IPS-NIHi7 (cell line): Measurements from ENCODE around the gene PLAC1.

Source experiments
- DNase-seq: peaks from one replicate; pipeline ENCODE4 v3.0.0; 2012; ENCODE audit warnings: mixed read lengths; ENCODE audit errors: extremely low spot score

The PLAC1 gene

GRCh38 chrX:134658002-134658759 is at the start of gene PLAC1:
Gene PLAC1, minus strand, starts transcription at chrX:134658471. Its CDS starts 91,789 bp downstream, at chrX:134566682.
- DNase-seq, result no peak

DNA sequence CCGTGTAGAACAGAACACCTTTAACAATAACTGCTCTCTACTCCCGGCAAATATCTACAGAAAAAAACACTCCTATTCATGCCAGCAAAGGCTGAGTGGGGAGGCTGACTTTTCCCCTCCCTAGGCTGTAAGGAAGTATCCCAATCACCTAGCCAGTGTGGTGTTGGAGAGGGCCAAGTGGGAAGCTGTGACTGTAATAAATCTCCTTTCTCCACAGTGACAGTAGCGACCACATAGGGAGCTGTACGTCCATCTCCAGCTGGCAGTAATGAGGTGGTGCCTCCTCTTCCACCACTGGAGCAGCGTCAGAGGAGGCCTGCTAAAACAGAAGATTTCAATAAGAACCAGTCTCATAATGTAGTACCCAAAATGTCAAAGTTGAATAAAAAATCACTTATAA is 47.9 kb upstream of the PLAC1 start:
- DNase-seq, result no peak

DNA sequence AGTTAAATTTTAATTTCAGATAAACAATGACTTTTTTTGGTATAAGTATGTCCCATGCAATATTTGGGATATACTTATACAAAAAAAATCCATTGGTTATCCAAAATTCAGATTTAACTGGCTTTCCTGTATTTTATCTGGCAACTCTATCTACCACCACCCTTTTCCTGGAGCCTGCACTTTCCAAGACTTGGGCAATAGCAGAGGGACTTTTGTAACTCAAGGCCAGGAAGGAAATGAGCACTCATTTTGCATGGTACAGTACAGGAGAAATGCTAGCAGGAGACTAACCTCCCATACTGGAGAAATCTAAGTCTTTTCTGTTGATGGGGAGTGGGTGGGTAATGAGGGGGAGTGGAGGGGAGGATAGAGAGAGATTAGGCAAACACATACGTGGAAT is 37.7 kb upstream of the PLAC1 start:
- DNase-seq, result no peak

- DNase-seq, result no peak
Observed at GRCh38 chrX:134694333-134695322, 36.4 kb upstream of the PLAC1 start.

- no peak for DNase-seq
Observed at GRCh38 chrX:134693644-134694043, 35.4 kb upstream of the PLAC1 start.

DNA sequence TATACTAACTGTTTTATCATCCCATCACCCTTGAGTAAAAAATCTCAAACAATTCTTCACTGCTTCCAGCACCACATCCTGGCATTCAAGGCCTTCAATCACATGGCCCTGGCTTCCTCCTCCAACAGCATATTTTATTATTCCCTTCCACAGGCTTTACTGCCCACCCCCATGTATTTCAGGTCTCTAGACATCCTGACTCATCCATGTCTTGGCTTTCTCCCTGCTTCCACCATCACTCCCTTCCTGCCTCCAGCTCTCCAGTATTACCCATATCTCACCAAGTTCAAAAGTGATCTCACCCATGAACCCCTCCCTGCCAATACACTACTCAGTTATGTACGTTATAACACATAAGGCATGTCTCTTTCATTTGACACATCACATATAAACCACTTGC is 34.7 kb upstream of the PLAC1 start:
- DNase-seq, result no peak

DNA sequence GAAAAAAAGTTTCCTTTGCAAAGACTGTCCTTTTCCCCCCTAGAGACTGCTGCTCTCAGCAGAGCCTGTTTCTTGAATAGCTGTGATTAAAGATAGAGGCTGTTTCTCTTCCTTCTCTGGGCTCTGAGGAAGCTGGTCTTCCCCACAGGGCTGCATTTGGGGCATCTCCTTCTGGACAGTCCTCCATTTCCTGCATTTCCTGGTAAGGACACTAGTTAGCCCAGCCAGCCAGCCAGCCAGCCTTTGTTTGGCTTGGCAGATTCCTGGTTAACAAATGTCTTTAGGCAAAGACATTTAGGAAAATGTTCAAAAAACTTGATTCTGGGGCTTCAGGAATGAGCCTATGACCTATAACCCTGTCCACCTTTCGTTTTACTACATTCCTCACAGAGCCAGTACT is 34.0 kb upstream of the PLAC1 start:
- DNase-seq, result no peak

DNA sequence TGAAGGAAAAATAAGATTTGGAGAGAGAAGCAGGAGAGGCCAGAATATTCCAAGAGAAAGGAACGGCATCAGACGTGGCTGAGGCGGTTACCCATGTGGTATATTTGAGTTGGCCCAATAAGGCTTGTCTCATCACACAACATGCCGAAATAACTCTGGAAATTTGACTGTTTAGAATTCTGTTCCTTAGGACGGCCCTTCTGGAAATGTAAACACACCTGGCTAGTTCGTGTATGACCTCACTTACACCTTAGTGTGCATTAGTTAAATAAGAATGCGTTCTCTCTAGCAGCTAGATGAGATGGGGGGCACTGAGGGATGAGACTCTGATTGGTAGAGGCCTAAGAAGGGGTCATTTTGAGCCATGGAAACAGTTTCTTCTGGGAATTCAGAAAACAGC is 33.2 kb upstream of the PLAC1 start:
- no peak for DNase-seq

- DNase-seq, result no peak
Observed at GRCh38 chrX:134688839-134689238, 30.6 kb upstream of the PLAC1 start.

- no peak for DNase-seq
Observed at GRCh38 chrX:134688031-134688823, 30.0 kb upstream of the PLAC1 start.

GRCh38 chrX:134685668-134686067 is 27.4 kb upstream of the PLAC1 start:
- DNase-seq, result no peak

DNA sequence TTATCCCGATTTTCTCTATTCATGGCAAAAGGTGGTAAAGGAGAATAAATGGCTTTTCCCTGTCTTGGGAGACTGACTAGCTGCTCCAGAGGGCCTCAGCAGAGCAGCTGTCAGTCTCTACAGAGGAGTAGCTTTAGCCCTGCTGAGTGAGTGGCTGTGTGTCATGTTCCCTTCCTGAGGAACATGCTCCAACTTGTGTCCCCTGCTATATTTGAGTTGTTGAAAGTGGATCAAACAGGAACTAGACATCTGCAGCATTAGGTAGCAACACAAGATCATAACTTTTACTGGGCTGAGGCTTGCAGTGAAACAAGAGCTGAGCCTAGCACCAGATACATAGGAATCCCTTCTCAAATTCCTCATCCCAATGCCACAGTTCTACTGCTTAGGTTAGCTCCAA is 26.7 kb upstream of the PLAC1 start:
- DNase-seq, result no peak

DNA sequence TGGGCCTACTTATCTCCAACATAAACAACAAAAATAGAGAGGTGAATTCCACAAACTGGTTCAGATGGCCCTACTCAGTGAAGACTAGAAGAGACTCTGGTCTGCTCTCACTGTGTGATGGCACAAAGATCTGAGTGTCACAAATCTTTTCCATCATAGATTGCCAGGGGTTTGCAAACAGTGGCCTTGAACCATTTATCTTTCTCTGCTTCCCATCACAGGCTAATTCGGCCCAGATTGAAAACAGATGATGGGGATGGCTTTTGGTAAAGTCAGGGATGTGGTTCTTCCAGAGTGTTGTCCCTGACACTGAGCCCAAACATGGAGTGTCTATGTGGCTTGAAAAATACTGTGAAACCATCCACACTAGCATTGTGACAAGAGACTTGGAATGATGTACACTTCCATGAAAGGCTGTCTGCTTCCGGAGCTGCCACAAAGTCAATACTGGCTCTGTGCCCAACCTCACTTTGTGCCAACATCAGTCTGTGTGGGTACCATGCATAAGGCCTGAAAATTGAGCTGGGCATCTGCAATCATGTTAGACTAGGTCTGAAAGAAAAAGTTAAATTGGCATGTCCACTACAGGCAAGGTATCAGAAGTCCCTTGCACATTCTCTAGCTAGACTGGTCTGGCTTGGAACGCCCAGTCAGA is 25.2 kb upstream of the PLAC1 start:
- DNase-seq, result no peak

DNA sequence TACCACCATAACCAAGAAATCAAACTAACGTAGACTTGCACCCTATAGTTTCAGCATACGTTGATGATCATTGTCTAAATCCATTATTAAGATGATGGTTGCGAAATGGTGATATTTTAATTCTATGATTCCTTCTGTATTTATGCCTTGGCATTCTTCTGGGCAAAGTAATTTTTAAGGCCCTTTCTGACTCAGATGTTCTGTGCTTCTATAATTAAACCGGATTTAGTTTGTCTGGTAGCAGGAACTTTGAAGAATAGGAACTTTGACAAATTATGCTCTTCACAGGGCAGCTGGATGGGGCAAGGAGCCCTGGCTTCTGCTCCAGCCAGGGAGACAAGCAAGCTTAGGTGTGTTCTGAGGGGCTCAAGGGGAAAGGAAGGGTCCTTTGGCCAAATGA is 23.8 kb upstream of the PLAC1 start:
- no peak for DNase-seq

GRCh38 chrX:134679644-134680043 is 21.4 kb upstream of the PLAC1 start:
- DNase-seq, result no peak

- no peak for DNase-seq
Observed at GRCh38 chrX:134679221-134679620, 20.9 kb upstream of the PLAC1 start.

GRCh38 chrX:134677332-134677731 is 19.1 kb upstream of the PLAC1 start:
- no peak for DNase-seq

- no peak for DNase-seq
Observed at GRCh38 chrX:134676436-134676835, 18.2 kb upstream of the PLAC1 start.

DNA sequence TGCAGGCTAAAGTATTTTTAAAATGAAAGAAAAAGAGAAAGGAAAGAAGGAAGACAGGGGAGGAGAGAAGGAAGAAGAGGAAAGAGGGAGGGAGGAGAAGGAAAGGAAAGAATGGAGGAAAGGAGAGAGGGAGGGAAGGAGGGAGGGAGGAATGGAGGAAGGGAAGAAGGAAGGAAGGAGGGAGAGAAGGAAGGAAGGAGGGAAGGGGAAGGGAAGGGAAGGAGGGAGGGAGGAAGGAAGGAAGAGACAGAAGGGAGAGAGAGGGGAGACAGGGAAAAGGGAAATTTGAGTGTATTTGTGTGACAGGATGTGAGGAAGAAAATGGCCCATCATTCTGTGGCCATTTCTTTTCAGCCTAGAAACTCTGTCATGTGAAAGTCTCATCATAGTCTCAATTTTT is 14.9 kb upstream of the PLAC1 start:
- no peak for DNase-seq

DNA sequence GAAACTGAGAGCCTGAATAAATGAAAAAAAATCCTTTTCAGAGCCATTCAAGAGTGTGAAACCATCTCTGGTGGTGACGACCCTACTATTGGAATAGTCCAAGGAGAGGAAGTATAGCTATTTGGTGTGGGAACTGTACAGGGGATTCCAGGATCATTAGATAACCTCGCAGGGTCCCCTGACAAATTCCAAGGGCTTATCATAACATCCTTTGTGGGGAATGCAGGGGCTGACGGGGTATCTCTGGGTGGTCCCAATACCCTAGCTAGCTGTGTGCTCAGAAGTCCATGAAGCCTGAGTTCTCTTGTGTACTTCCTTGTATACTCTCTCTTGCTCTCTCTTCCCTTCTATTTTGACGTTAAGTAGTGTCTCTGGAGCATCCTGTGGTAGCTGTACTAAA is 13.8 kb upstream of the PLAC1 start:
- no peak for DNase-seq

DNA sequence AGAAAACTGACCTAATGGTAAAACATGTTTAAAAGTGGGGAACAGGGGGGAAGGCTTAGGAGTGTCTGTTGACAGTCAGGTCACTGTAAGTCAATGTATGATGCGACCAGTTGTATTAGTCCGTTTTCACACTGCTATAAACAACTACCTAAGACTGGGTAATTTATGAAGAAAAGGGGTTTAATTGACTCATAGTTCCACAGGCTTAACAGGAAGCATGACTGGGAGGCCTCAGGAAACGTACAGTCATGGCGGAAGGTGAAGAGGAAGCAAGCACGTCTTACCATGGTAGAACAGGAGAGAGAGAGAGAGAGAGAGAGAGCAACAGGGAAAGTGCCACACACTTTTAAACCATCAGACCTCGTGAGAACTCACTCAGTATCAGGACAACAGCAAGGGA is 13.0 kb upstream of the PLAC1 start:
- DNase-seq, result no peak
